Measurements from ENCODE around the gene LHX4.
A peak's percentile ranks its signal among the peaks of the same experiment; 100 is the strongest.

The LHX4 gene

GRCh38 chr1:180309338-180309737 is 79.3 kb downstream of the LHX4 start:
- H3K4me3 ChIP-seq (ENCODE audit: low read depth, low read length): no peak overlapping the region
- peak; percentile 54 for DNase-seq (ENCODE audit: low read depth, low spot score)
- no peak for TF ChIP-seq CTCF (IDR thresholded peaks at IDR 0.05; ENCODE audit: insufficient read depth, low read length, missing control alignments)
- ChIA-PET POLR2A (interaction anchor here (0.6 kb wide), 1 partner anchor 201 kb away, joined by 4 read pairs; no protein-coding TSS in a partner anchor), CTCF (interaction anchor here (0.9 to 1.1 kb wide), 4 partner anchors 10 to 173 kb away, joined by 3 to 4 read pairs (median 3); no protein-coding TSS in a partner anchor)

DNA sequence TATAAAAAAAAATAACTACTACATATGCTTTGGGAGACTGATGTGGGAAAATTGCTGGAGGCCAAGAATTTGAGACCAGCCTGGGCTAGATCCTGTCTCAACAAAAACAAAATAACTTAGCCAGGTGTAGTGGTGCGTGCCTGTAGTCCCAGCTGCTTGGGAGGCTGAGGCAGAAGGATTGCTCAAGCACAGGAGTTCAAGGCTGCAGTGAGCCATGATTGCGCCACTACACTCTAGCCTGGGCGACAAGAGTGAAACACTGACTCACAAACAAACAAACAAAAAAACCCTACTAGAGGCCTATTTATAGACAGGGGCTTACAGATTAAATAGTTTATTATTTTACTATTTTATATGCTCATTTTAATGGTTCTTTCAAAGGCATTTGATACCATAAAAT is 80.0 kb downstream of the LHX4 start:
- POLR2A ChIA-PET: no interaction called here
- no peak for TF ChIP-seq CTCF (IDR thresholded peaks at IDR 0.05; ENCODE audit: insufficient read depth, low read length, missing control alignments)
- H3K4me3 ChIP-seq (ENCODE audit: low read depth, low read length): no peak overlapping the region
- no peak for DNase-seq (ENCODE audit: low read depth, low spot score)
- CTCF ChIA-PET: interaction anchor here (0.9 to 1.1 kb wide), 2 partner anchors 9 to 57 kb away, joined by 3 read pairs; no protein-coding TSS in a partner anchor

- ChIA-PET POLR2A (no interaction called here), CTCF (interaction anchor here (1.1 to 1.4 kb wide), 2 partner anchors 41 to 171 kb away, joined by 3 to 4 read pairs; no protein-coding TSS in a partner anchor)
- no peak for TF ChIP-seq CTCF (IDR thresholded peaks at IDR 0.05; ENCODE audit: insufficient read depth, low read length, missing control alignments)
- no peak overlapping the region for H3K4me3 ChIP-seq (ENCODE audit: low read depth, low read length)
- DNase-seq (ENCODE audit: low read depth, low spot score): no peak
These were observed 81.1 kb downstream of the LHX4 start for GRCh38 chr1:180311011-180311730.

- DNase-seq (ENCODE audit: low read depth, low spot score): no peak
- ChIA-PET POLR2A (no interaction called here), CTCF (interaction anchor here (1.2 kb wide), 1 partner anchor 13 kb away, joined by 3 read pairs; no protein-coding TSS in a partner anchor)
- H3K4me3 ChIP-seq (ENCODE audit: low read depth, low read length): no peak overlapping the region
- no peak for TF ChIP-seq CTCF (IDR thresholded peaks at IDR 0.05; ENCODE audit: insufficient read depth, low read length, missing control alignments)
These were observed 82.9 kb downstream of the LHX4 start for GRCh38 chr1:180312926-180313325.

- CTCF ChIA-PET: no interaction called here
These were observed 97.0 kb downstream of the LHX4 start for GRCh38 chr1:180327089-180327488.

More at GRCh38 chr1:180327089-180327488, 97.0 kb downstream of the LHX4 start:
- H3K4me3 ChIP-seq (ENCODE audit: low read depth, low read length): no peak overlapping the region
- POLR2A ChIA-PET: no interaction called here
- DNase-seq (ENCODE audit: low read depth, low spot score): no peak
- no peak for TF ChIP-seq CTCF (IDR thresholded peaks at IDR 0.05; ENCODE audit: insufficient read depth, low read length, missing control alignments)
